Hepatocyte (in vitro differentiated cells): ENCODE data around the gene PLA2G2C. TPM values are rescaled to one million over a fixed set of nuclear protein-coding genes. Genes with fewer than 3 reads are reported as not detected.

ENCODE experiments used
- DNase-seq: peaks from one replicate; pipeline ENCODE4 v3.0.0-alpha.2; 2016; ENCODE audit warnings: low spot score
- H2AFZ ChIP-seq: fragments of 200-600 bp; sonication (generic); 2 replicates; pipeline ENCODE4 v1.6.0; 2016; ENCODE audit warnings: antibody characterized with exemption, mild to moderate bottlenecking
- H3K27ac ChIP-seq: fragments of 200-600 bp; sonication (generic); 2 replicates; pipeline ENCODE4 v1.5.1; 2016; ENCODE audit warnings: mild to moderate bottlenecking
- H3K27me3 ChIP-seq: fragments of 200-600 bp; sonication (generic); 2 replicates; pipeline ENCODE4 v1.6.1; 2016
- H3K36me3 ChIP-seq: fragments of 200-600 bp; sonication (generic); replicated peaks from 2 replicates; pipeline ENCODE4 v1.5.1; 2016; ENCODE audit warnings: low read depth; ENCODE audit not compliant: insufficient read depth
- H3K4me1 ChIP-seq: fragments of 200-600 bp; sonication (generic); 2 replicates; pipeline ENCODE4 v1.5.1; 2016; ENCODE audit warnings: mild to moderate bottlenecking, moderate library complexity; ENCODE audit not compliant: insufficient read depth
- H3K4me2 ChIP-seq: fragments of 200-600 bp; sonication (generic); 2 replicates; pipeline ENCODE4 v1.6.0; 2016
- H3K4me3 ChIP-seq: fragments of 200-600 bp; sonication (generic); 2 replicates; pipeline ENCODE4 v1.5.1; 2016; ENCODE audit warnings: mild to moderate bottlenecking
- H3K79me2 ChIP-seq: fragments of 200-600 bp; sonication (generic); 2 replicates; pipeline ENCODE4 v1.6.0; 2017; ENCODE audit warnings: mild to moderate bottlenecking
- H3K9me2 ChIP-seq: fragments of 200-600 bp; sonication (generic); replicated peaks from 2 replicates; pipeline ENCODE4 v1.6.0; 2017; ENCODE audit warnings: mild to moderate bottlenecking; ENCODE audit not compliant: insufficient read depth
- H3K9me3 ChIP-seq: fragments of 200-600 bp; sonication (generic); 2 replicates; pipeline ENCODE4 v1.5.1; 2016; ENCODE audit warnings: low read depth, mild to moderate bottlenecking
- H4K20me1 ChIP-seq: fragments of 200-600 bp; sonication (generic); 2 replicates; pipeline ENCODE4 v1.6.0; 2016; ENCODE audit warnings: mild to moderate bottlenecking; ENCODE audit not compliant: insufficient read depth, poor library complexity, severe bottlenecking
- CTCF ChIP-seq: fragments of 200-600 bp; sonication (generic); IDR thresholded peaks from 2 replicates; pipeline ENCODE4 v1.5.1; 2016; ENCODE audit warnings: antibody characterized with exemption, mild to moderate bottlenecking; ENCODE audit not compliant: poor library complexity
- EZH2 ChIP-seq: fragments of 200-600 bp; sonication (generic); IDR thresholded peaks from 2 replicates; pipeline ENCODE4 v1.6.1; 2016; ENCODE audit warnings: antibody characterized with exemption, mild to moderate bottlenecking, borderline replicate concordance
- EZH2phosphoT487 ChIP-seq: fragments of 200-600 bp; sonication (generic); IDR thresholded peaks from one replicate; pipeline ENCODE4 v1.6.1; 2018; ENCODE audit warnings: antibody characterized with exemption, mild to moderate bottlenecking, low read depth, moderate library complexity; ENCODE audit not compliant: unreplicated experiment, severe bottlenecking
- WGBS: methylation state at CpG from one replicate; pipeline ENCODE4 v1.1.6; 2016; ENCODE audit warnings: low lambda C conversion rate; ENCODE audit errors: missing lambda C conversion rate; 5-methylcytosine and 5-hydroxymethylcytosine counted together
- polyA plus RNA-seq: library from polyadenylated mRNA; unstranded; fragments of >200 nt; fragmentation: Nextera tagmentation; extraction: Ambion mirVana; gene quantifications from 2 replicates; pipeline ENCODE4 v1.2.1, GENCODE V29; 2016
- total RNA-seq: library from RNA; depleted of rRNA; stranded (reverse); fragments of >200 nt; gene quantifications from 2 replicates; pipeline ENCODE4 v1.2.3, GENCODE V29; 2014

PLA2G2C gene
- total and polyA plus RNA-seq, 2 experiments from 2014 or later: not detected

GRCh38 chr1:20152599-20152930, 33.8 kb downstream of the PLA2G2C start:
- H2AFZ ChIP-seq: no peak overlapping the region
- H3K9me3 ChIP-seq: no peaks in the 10 kb centered on the region
- no peak overlapping the region for H3K4me3 ChIP-seq
- no peaks in the 10 kb centered on the region for H3K27me3 ChIP-seq
- H3K27ac ChIP-seq: no peak overlapping the region
- no peaks in the 10 kb centered on the region for H3K9me2 ChIP-seq
- no peak overlapping the region for H3K4me2 ChIP-seq
- no peaks in the 10 kb centered on the region for H4K20me1 ChIP-seq
- no peaks in the 10 kb centered on the region for H3K79me2 ChIP-seq
- H3K36me3 ChIP-seq: no peaks in the 10 kb centered on the region
- H3K4me1 ChIP-seq: no peaks in the 10 kb centered on the region
- 54% methylated on average over 7 of the region's 7 CpGs for WGBS
- no peak for TF ChIP-seq CTCF
- no peak for TF ChIP-seq EZH2
- no peak for TF ChIP-seq EZH2phosphoT487
- DNase-seq: no peak

- Histone ChIP-seq H3K4me3 (peak overlapping the region; percentile 17), H3K4me2 (peak overlapping the region; percentile 86), H3K4me1 (no peaks in the 10 kb centered on the region), H2AFZ (peak overlapping the region; percentile 62), H4K20me1 (no peaks in the 10 kb centered on the region), H3K9me3 (no peaks in the 10 kb centered on the region), H3K27me3 (no peaks in the 10 kb centered on the region), H3K9me2 (no peaks in the 10 kb centered on the region), H3K36me3 (no peaks in the 10 kb centered on the region), H3K79me2 (no peaks in the 10 kb centered on the region), H3K27ac (no peak overlapping the region)
- TF ChIP-seq EZH2phosphoT487 (no peak), EZH2 (no peak), CTCF (peak; percentile 95)
- WGBS: 26% methylated on average over 27 of the region's 29 CpGs
- peak; percentile 90 for DNase-seq
Observed at GRCh38 chr1:20151906-20152598, 34.3 kb downstream of the PLA2G2C start.

GRCh38 chr1:20150969-20151368, 35.3 kb downstream of the PLA2G2C start:
- Histone ChIP-seq H3K9me3 (no peaks in the 10 kb centered on the region), H3K79me2 (no peaks in the 10 kb centered on the region), H3K4me1 (no peaks in the 10 kb centered on the region), H2AFZ (no peak overlapping the region), H3K27me3 (no peaks in the 10 kb centered on the region), H3K4me2 (no peak overlapping the region), H3K36me3 (no peaks in the 10 kb centered on the region), H3K4me3 (no peak overlapping the region), H3K27ac (no peak overlapping the region), H3K9me2 (no peaks in the 10 kb centered on the region), H4K20me1 (no peaks in the 10 kb centered on the region)
- WGBS: 86% methylated on average over 6 of the region's 6 CpGs
- no peak for DNase-seq
- TF ChIP-seq EZH2 (no peak), CTCF (no peak), EZH2phosphoT487 (no peak)
